HCT116 (cell line): Measurements from ENCODE around the gene ICAM1. TPM values are rescaled to one million over a fixed set of nuclear protein-coding genes. Genes with fewer than 3 reads are reported as not detected.

ENCODE experiments used
- ATAC-seq: fragments of 200-7000 bp; cut with Tn5 transposase; 2 replicates; pipeline ENCODE4 v1.9.1; 2020; ENCODE audit warnings: mild to moderate bottlenecking, moderate library complexity
- BruUV-seq: library from RNA; stranded (reverse); fragments of 400-500 nt; replicated peaks from 2 replicates; lab custom pipeline; 2021; lab: Mats Ljungman, UMichigan
- CTCF ChIA-PET: fragments of 300-600 bp; sonication (Branson Sonifier 250); formaldehyde crosslinking; loops from one replicate; lab custom pipeline; 2021; ENCODE audit warnings: antibody characterized with exemption; lab: Charles Lee
- POLR2A ChIA-PET: fragments of 300-600, 350-600 bp; sonication (Branson Sonifier 250); formaldehyde crosslinking; loops from one replicate; lab custom pipeline; 2021; ENCODE audit warnings: antibody characterized with exemption; lab: Charles Lee
- RAD21 ChIA-PET, 2 experiments: fragments of 300-600 bp; sonication (Branson Sonifier 250); formaldehyde crosslinking; loops; one replicate each; lab custom pipeline; 2023; ENCODE audit warnings: low total read pairs in 2 of 2; ENCODE audit not compliant: uncharacterized antibody in 2 of 2, unreplicated experiment in 2 of 2, low non-redundant PET in 1 of 2; lab: Charles Lee
- DNase-seq: peaks from one replicate; pipeline ENCODE4 v3.0.0-alpha.2; 2010; ENCODE audit warnings: low read depth, low spot score
- H2AFZ ChIP-seq: fragments of 200-600 bp; shearing (Covaris generic), sonication (generic); 2 replicates; pipeline ENCODE4 v1.6.1; 2017; ENCODE audit warnings: low read depth, mixed run types, mixed read lengths, antibody characterized with exemption, low read length; ENCODE audit not compliant: poor library complexity, severe bottlenecking
- H3K27ac ChIP-seq: 2 replicates; pipeline ENCODE4 v1.5.1; 2012; ENCODE audit warnings: low read depth, low read length
- H3K27me3 ChIP-seq: fragments of 200-600 bp; sonication (generic); 2 replicates; pipeline ENCODE4 v1.6.1; 2016; ENCODE audit warnings: mixed run types, low read length, mixed read lengths; ENCODE audit not compliant: insufficient read depth
- H3K36me3 ChIP-seq, 2 experiments: fragments of 200-500 bp in 1 of 2; fragments of 200-600 bp in 1 of 2; sonication (Bioruptor generic) in 1 of 2; sonication (generic) in 1 of 2; 2 replicates each; pipeline versions ENCODE4 v1.5.1 to v1.6.1; 2014 to 2016; ENCODE audit warnings: low read length in 2 of 2, inconsistent platforms in 1 of 2, mixed read lengths in 1 of 2, mixed run types in 1 of 2; ENCODE audit not compliant: insufficient read depth in 2 of 2, control insufficient read depth in 1 of 2
- H3K4me1 ChIP-seq, 2 experiments: fragments of 200-600 bp in 1 of 2; sonication (generic) in 1 of 2; 2 replicates each; pipeline versions ENCODE4 v1.5.1 to v1.6.1; 2012 to 2017; ENCODE audit warnings: low read length in 2 of 2, inconsistent platforms in 1 of 2, mild to moderate bottlenecking in 1 of 2, mixed read lengths in 1 of 2, mixed run types in 1 of 2, moderate library complexity in 1 of 2; ENCODE audit not compliant: insufficient read depth in 2 of 2, control insufficient read depth in 1 of 2
- H3K4me2 ChIP-seq: fragments of 200-600 bp; sonication (generic); 2 replicates; pipeline ENCODE4 v1.6.1; 2017; ENCODE audit warnings: mixed run types, low read length, mixed read lengths
- H3K4me3 ChIP-seq, 2 experiments: fragments of 200-600 bp in 1 of 2; sonication (generic) in 1 of 2; replicated peaks in 1 of 2; 2 replicates each; pipeline ENCODE4 v1.5.1; 2011 to 2016; ENCODE audit warnings: low read length in 2 of 2, control low read depth in 1 of 2, low read depth in 1 of 2, mild to moderate bottlenecking in 1 of 2, mixed read lengths in 1 of 2, mixed run types in 1 of 2
- H3K79me2 ChIP-seq: fragments of 200-600 bp; sonication (generic); 2 replicates; pipeline ENCODE4 v1.6.1; 2017; ENCODE audit warnings: mild to moderate bottlenecking, mixed run types, low read length, moderate library complexity, mixed read lengths; ENCODE audit not compliant: insufficient read depth
- H3K9ac ChIP-seq: fragments of 200-600 bp; sonication (generic); 2 replicates; pipeline ENCODE4 v1.6.1; 2016; ENCODE audit warnings: low read length, mixed read lengths
- H3K9me2 ChIP-seq: fragments of 200-600 bp; sonication (generic), shearing (Covaris generic); 2 replicates; pipeline ENCODE4 v1.6.1; 2017; ENCODE audit warnings: mixed run types, mild to moderate bottlenecking, moderate library complexity; ENCODE audit not compliant: insufficient read depth
- H3K9me3 ChIP-seq, 2 experiments: fragments of 200-500 bp in 1 of 2; fragments of 200-600 bp in 1 of 2; sonication (Bioruptor generic) in 1 of 2; sonication (generic) in 1 of 2; 2 replicates each; pipeline ENCODE4 v1.6.1; 2014 to 2017; ENCODE audit warnings: low read length in 2 of 2, mixed read lengths in 2 of 2, inconsistent platforms in 1 of 2, low read depth in 1 of 2, mild to moderate bottlenecking in 1 of 2, mixed run types in 1 of 2, moderate library complexity in 1 of 2; ENCODE audit not compliant: control insufficient read depth in 1 of 2, insufficient read depth in 1 of 2
- H4K20me1 ChIP-seq: fragments of 200-600 bp; sonication (generic), shearing (Covaris generic); 2 replicates; pipeline ENCODE4 v1.6.1; 2017; ENCODE audit warnings: mixed run types, mild to moderate bottlenecking, moderate library complexity; ENCODE audit not compliant: insufficient read depth
- ATF3 ChIP-seq: IDR thresholded peaks from 2 replicates; pipeline ENCODE4 v1.6.1; 2012
- CBX3 ChIP-seq: IDR thresholded peaks from 2 replicates; pipeline ENCODE4 v1.6.1; 2012; ENCODE audit warnings: low read depth
- EGR1 ChIP-seq: IDR thresholded peaks from 2 replicates; pipeline ENCODE4 v1.6.1; 2012; ENCODE audit warnings: low read depth
- ELF1 ChIP-seq: IDR thresholded peaks from 2 replicates; pipeline ENCODE4 v1.6.1; 2012; ENCODE audit warnings: low read depth, borderline replicate concordance
- EZH2 ChIP-seq: fragments of 200-600 bp; sonication (generic); IDR thresholded peaks from 2 replicates; pipeline ENCODE4 v1.6.1; 2017; ENCODE audit warnings: antibody characterized with exemption, mixed run types
- EZH2phosphoT487 ChIP-seq: fragments of 200-600 bp; IDR thresholded peaks from 2 replicates; pipeline ENCODE4 v1.6.1; 2018; ENCODE audit warnings: antibody characterized with exemption, borderline replicate concordance
- FOSL1 ChIP-seq: IDR thresholded peaks from 2 replicates; pipeline ENCODE4 v1.6.1; 2012; ENCODE audit warnings: low read depth
- JUND ChIP-seq: IDR thresholded peaks from 2 replicates; pipeline ENCODE4 v1.6.1; 2012
- POLR2A ChIP-seq: IDR thresholded peaks from 2 replicates; pipeline ENCODE4 v1.7.0; 2011; ENCODE audit warnings: borderline replicate concordance; ENCODE audit not compliant: insufficient read depth, insufficient read length; ENCODE audit errors: extremely low read depth
- POLR2AphosphoS5 ChIP-seq: IDR thresholded peaks from 2 replicates; pipeline ENCODE4 v1.6.1; 2011; ENCODE audit warnings: mild to moderate bottlenecking, low read depth, low read length, moderate library complexity
- RAD21 ChIP-seq: IDR thresholded peaks from 2 replicates; pipeline ENCODE4 v1.6.1; 2012; ENCODE audit warnings: low read depth, mild to moderate bottlenecking
- SIN3A ChIP-seq: IDR thresholded peaks from 2 replicates; pipeline ENCODE4 v1.6.1; 2012; ENCODE audit warnings: low read depth
- SRF ChIP-seq: IDR thresholded peaks from 2 replicates; pipeline ENCODE4 v1.6.1; 2012; ENCODE audit warnings: low read depth
- TCF7L2 ChIP-seq: IDR thresholded peaks from 2 replicates; pipeline ENCODE4 v1.7.0; 2011; ENCODE audit warnings: borderline replicate concordance, inconsistent platforms; ENCODE audit not compliant: insufficient read depth, insufficient read length; ENCODE audit errors: extremely low read depth
- YY1 ChIP-seq: IDR thresholded peaks from 2 replicates; pipeline ENCODE4 v1.6.1; 2011; ENCODE audit warnings: low read length, low read depth, moderate library complexity, mild to moderate bottlenecking; ENCODE audit not compliant: insufficient replicate concordance; ENCODE audit errors: extremely low read depth
- ZFX ChIP-seq: fragments of 450-650 bp; IDR thresholded peaks from 2 replicates; pipeline ENCODE4 v1.6.1; 2017
- ZNF274 ChIP-seq: fragments of 200-500 bp; sonication (Bioruptor generic); IDR thresholded peaks from 2 replicates; pipeline ENCODE4 v1.6.1; 2014; ENCODE audit warnings: mild to moderate bottlenecking, low read depth, low read length, inconsistent platforms
- intact Hi-C: fragments of 100-400 bp; cut with micrococcal nuclease; formaldehyde crosslinking; loops from 2 replicates; pipeline ENCODE4 v1.10.0; 2022
- total RNA-seq: library from RNA; stranded (reverse); gene quantifications from one replicate; pipeline ENCODE4 v1.2.1, GENCODE V29; 2021; ENCODE audit not compliant: unreplicated experiment
- TF ChIP-seq, protein P1 (sequence below): IDR thresholded peaks from 2 replicates; pipeline ENCODE4 v1.6.1; 2012; ENCODE audit warnings: low read depth
- TF ChIP-seq, protein P2 (sequence below): IDR thresholded peaks from 2 replicates; pipeline ENCODE4 v1.6.1; 2011; ENCODE audit warnings: mild to moderate bottlenecking, low read length, moderate library complexity; ENCODE audit not compliant: insufficient replicate concordance; ENCODE audit errors: extremely low read depth

Gene ICAM1
- total RNA-seq, 1 experiment from 2014 or later: 5.0 TPM

- Histone ChIP-seq H3K9me2 (no peaks in the 10 kb centered on the region), H3K27me3 (no peaks in the 10 kb centered on the region), H3K9me3 (no peaks in the 10 kb centered on the region), H3K36me3 (peaks cover 2 to 23% of the 10 kb centered on the region in 2 experiments; a peak in 2 of 4 replicates), H4K20me1 (no peaks in the 10 kb centered on the region), H3K4me3 (no peak overlapping the region), H2AFZ (no peak overlapping the region), H3K4me1 (peaks cover 9 to 36% of the 10 kb centered on the region in 2 experiments), H3K4me2 (no peak overlapping the region), H3K9ac (no peak overlapping the region), H3K79me2 (peaks cover 16% of the 10 kb centered on the region; the same call in 1 of the 2 replicates), H3K27ac (no peak overlapping the region; the same call in 1 of the 2 replicates)
- DNase-seq (no peak), ATAC-seq (no peak)
- ChIA-PET CTCF (no interaction called here), RAD21 (no interaction called here), POLR2A (no interaction called here)
- no peak for TF ChIP-seq TCF7L2
- no peak for TF ChIP-seq YY1
- no peak for TF ChIP-seq ELF1
- no peak for TF ChIP-seq POLR2A
- TF ChIP-seq EZH2phosphoT487: no peak
- TF ChIP-seq, protein P1, sequence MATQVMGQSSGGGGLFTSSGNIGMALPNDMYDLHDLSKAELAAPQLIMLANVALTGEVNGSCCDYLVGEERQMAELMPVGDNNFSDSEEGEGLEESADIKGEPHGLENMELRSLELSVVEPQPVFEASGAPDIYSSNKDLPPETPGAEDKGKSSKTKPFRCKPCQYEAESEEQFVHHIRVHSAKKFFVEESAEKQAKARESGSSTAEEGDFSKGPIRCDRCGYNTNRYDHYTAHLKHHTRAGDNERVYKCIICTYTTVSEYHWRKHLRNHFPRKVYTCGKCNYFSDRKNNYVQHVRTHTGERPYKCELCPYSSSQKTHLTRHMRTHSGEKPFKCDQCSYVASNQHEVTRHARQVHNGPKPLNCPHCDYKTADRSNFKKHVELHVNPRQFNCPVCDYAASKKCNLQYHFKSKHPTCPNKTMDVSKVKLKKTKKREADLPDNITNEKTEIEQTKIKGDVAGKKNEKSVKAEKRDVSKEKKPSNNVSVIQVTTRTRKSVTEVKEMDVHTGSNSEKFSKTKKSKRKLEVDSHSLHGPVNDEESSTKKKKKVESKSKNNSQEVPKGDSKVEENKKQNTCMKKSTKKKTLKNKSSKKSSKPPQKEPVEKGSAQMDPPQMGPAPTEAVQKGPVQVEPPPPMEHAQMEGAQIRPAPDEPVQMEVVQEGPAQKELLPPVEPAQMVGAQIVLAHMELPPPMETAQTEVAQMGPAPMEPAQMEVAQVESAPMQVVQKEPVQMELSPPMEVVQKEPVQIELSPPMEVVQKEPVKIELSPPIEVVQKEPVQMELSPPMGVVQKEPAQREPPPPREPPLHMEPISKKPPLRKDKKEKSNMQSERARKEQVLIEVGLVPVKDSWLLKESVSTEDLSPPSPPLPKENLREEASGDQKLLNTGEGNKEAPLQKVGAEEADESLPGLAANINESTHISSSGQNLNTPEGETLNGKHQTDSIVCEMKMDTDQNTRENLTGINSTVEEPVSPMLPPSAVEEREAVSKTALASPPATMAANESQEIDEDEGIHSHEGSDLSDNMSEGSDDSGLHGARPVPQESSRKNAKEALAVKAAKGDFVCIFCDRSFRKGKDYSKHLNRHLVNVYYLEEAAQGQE: no peak
- TF ChIP-seq, protein P2, sequence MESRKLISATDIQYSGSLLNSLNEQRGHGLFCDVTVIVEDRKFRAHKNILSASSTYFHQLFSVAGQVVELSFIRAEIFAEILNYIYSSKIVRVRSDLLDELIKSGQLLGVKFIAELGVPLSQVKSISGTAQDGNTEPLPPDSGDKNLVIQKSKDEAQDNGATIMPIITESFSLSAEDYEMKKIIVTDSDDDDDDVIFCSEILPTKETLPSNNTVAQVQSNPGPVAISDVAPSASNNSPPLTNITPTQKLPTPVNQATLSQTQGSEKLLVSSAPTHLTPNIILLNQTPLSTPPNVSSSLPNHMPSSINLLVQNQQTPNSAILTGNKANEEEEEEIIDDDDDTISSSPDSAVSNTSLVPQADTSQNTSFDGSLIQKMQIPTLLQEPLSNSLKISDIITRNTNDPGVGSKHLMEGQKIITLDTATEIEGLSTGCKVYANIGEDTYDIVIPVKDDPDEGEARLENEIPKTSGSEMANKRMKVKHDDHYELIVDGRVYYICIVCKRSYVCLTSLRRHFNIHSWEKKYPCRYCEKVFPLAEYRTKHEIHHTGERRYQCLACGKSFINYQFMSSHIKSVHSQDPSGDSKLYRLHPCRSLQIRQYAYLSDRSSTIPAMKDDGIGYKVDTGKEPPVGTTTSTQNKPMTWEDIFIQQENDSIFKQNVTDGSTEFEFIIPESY: no peak
- TF ChIP-seq POLR2AphosphoS5: no peak
- TF ChIP-seq JUND: no peak
- TF ChIP-seq ZFX: no peak
- no peak for TF ChIP-seq SIN3A
- TF ChIP-seq ZNF274: no peak
- TF ChIP-seq EGR1: no peak
- TF ChIP-seq EZH2: no peak
- TF ChIP-seq FOSL1: no peak
- no peak for TF ChIP-seq ATF3
- TF ChIP-seq RAD21: no peak
- no peak for TF ChIP-seq CBX3
- TF ChIP-seq SRF: no peak
- intact Hi-C loops: no loop called here
- BruUV-seq: no TSS peak
Measured at GRCh38 chr19:10294368-10294697, 23.4 kb downstream of the ICAM1 start.
